ENCODE data around the gene ERMAP. TPM values are rescaled to one million over a fixed set of nuclear protein-coding genes. Genes with fewer than 3 reads are reported as not detected.

ERMAP gene
- total and polyA plus RNA-seq, 2 experiments from 2014 or later = 1.2 to 2.2 TPM

DNA sequence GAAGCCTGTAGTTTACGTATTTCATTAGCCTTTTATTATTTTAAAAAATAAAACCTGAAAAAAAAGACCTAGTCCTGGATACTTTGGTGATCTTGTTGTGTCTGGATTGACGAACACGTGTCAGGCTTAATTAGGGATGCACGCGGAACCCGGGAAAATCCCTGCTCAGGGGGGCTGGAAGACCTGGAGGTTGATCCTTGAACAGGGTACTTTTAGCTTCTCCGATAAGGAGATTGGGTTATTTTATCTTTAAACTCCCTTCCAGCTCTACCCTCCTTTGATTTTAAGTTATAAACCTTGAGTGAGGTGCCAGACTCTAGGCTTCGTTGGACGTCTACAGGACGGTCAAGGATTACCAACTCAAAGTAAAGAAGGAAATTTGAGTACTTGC lies 28.9 kb downstream of the ERMAP start:
- Histone ChIP-seq H3F3A (replicated peaks; ENCODE audit: low read depth) (no peaks in the 10 kb centered on the region), H3K4me2 (peak overlapping the region; percentile 75), H3K36me3 (ENCODE audit: insufficient read depth) (peaks cover 4% of the 10 kb centered on the region; the same call in 1 of the 2 replicates), H3K79me2 (replicated peaks; ENCODE audit: insufficient read depth) (peaks cover 25% of the 10 kb centered on the region), H3K4me1 (ENCODE audit: insufficient read depth) (peaks cover 27% of the 10 kb centered on the region), H2AFZ (peak overlapping the region; percentile 67), H3K9me2 (ENCODE audit: insufficient read depth) (no peaks in the 10 kb centered on the region), H3K4me3 (peak overlapping the region; percentile 63), H3K27me3 (ENCODE audit: insufficient read depth) (no peaks in the 10 kb centered on the region), H4K20me1 (replicated peaks; ENCODE audit: insufficient read depth) (0 out of 2 replicates have a peak, but pooled peaks cover 4% of the 10 kb centered on the region), H3K27ac (ENCODE audit: low read depth) (no peak overlapping the region)
- no peak for TF ChIP-seq POLR2AphosphoS5 (IDR thresholded peaks at IDR 0.05; ENCODE audit: low read depth)
- no peak for TF ChIP-seq CREB1 (CRISPR knock-in tag; IDR thresholded peaks at IDR 0.05; ENCODE audit: low read depth)
- TF ChIP-seq, protein P1, sequence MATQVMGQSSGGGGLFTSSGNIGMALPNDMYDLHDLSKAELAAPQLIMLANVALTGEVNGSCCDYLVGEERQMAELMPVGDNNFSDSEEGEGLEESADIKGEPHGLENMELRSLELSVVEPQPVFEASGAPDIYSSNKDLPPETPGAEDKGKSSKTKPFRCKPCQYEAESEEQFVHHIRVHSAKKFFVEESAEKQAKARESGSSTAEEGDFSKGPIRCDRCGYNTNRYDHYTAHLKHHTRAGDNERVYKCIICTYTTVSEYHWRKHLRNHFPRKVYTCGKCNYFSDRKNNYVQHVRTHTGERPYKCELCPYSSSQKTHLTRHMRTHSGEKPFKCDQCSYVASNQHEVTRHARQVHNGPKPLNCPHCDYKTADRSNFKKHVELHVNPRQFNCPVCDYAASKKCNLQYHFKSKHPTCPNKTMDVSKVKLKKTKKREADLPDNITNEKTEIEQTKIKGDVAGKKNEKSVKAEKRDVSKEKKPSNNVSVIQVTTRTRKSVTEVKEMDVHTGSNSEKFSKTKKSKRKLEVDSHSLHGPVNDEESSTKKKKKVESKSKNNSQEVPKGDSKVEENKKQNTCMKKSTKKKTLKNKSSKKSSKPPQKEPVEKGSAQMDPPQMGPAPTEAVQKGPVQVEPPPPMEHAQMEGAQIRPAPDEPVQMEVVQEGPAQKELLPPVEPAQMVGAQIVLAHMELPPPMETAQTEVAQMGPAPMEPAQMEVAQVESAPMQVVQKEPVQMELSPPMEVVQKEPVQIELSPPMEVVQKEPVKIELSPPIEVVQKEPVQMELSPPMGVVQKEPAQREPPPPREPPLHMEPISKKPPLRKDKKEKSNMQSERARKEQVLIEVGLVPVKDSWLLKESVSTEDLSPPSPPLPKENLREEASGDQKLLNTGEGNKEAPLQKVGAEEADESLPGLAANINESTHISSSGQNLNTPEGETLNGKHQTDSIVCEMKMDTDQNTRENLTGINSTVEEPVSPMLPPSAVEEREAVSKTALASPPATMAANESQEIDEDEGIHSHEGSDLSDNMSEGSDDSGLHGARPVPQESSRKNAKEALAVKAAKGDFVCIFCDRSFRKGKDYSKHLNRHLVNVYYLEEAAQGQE (IDR thresholded peaks at IDR 0.05; ENCODE audit: unreplicated experiment) = no peak
- TF ChIP-seq, protein P2, sequence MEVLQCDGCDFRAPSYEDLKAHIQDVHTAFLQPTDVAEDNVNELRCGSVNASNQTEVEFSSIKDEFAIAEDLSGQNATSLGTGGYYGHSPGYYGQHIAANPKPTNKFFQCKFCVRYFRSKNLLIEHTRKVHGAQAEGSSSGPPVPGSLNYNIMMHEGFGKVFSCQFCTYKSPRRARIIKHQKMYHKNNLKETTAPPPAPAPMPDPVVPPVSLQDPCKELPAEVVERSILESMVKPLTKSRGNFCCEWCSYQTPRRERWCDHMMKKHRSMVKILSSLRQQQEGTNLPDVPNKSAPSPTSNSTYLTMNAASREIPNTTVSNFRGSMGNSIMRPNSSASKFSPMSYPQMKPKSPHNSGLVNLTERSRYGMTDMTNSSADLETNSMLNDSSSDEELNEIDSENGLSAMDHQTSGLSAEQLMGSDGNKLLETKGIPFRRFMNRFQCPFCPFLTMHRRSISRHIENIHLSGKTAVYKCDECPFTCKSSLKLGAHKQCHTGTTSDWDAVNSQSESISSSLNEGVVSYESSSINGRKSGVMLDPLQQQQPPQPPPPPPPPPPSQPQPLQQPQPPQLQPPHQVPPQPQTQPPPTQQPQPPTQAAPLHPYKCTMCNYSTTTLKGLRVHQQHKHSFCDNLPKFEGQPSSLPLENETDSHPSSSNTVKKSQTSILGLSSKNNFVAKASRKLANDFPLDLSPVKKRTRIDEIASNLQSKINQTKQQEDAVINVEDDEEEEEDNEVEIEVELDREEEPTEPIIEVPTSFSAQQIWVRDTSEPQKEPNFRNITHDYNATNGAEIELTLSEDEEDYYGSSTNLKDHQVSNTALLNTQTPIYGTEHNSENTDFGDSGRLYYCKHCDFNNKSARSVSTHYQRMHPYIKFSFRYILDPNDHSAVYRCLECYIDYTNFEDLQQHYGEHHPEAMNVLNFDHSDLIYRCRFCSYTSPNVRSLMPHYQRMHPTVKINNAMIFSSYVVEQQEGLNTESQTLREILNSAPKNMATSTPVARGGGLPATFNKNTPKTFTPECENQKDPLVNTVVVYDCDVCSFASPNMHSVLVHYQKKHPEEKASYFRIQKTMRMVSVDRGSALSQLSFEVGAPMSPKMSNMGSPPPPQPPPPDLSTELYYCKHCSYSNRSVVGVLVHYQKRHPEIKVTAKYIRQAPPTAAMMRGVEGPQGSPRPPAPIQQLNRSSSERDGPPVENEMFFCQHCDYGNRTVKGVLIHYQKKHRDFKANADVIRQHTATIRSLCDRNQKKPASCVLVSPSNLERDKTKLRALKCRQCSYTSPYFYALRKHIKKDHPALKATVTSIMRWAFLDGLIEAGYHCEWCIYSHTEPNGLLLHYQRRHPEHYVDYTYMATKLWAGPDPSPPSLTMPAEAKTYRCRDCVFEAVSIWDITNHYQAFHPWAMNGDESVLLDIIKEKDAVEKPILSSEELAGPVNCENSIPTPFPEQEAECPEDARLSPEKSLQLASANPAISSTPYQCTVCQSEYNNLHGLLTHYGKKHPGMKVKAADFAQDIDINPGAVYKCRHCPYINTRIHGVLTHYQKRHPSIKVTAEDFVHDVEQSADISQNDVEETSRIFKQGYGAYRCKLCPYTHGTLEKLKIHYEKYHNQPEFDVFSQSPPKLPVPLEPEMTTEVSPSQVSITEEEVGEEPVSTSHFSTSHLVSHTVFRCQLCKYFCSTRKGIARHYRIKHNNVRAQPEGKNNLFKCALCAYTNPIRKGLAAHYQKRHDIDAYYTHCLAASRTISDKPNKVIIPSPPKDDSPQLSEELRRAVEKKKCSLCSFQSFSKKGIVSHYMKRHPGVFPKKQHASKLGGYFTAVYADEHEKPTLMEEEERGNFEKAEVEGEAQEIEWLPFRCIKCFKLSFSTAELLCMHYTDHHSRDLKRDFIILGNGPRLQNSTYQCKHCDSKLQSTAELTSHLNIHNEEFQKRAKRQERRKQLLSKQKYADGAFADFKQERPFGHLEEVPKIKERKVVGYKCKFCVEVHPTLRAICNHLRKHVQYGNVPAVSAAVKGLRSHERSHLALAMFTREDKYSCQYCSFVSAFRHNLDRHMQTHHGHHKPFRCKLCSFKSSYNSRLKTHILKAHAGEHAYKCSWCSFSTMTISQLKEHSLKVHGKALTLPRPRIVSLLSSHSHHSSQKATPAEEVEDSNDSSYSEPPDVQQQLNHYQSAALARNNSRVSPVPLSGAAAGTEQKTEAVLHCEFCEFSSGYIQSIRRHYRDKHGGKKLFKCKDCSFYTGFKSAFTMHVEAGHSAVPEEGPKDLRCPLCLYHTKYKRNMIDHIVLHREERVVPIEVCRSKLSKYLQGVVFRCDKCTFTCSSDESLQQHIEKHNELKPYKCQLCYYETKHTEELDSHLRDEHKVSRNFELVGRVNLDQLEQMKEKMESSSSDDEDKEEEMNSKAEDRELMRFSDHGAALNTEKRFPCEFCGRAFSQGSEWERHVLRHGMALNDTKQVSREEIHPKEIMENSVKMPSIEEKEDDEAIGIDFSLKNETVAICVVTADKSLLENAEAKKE (CRISPR knock-in tag; IDR thresholded peaks at IDR 0.05) = no peak
- no peak for TF ChIP-seq ZNF114 (CRISPR knock-in tag; IDR thresholded peaks at IDR 0.05)
- TF ChIP-seq EZH2 (IDR thresholded peaks at IDR 0.05; ENCODE audit: low read depth, unreplicated experiment) = no peak
- TF ChIP-seq, protein P3, sequence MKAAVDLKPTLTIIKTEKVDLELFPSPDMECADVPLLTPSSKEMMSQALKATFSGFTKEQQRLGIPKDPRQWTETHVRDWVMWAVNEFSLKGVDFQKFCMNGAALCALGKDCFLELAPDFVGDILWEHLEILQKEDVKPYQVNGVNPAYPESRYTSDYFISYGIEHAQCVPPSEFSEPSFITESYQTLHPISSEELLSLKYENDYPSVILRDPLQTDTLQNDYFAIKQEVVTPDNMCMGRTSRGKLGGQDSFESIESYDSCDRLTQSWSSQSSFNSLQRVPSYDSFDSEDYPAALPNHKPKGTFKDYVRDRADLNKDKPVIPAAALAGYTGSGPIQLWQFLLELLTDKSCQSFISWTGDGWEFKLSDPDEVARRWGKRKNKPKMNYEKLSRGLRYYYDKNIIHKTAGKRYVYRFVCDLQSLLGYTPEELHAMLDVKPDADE (IDR thresholded peaks at IDR 0.05) = no peak
- TF ChIP-seq, protein P4, sequence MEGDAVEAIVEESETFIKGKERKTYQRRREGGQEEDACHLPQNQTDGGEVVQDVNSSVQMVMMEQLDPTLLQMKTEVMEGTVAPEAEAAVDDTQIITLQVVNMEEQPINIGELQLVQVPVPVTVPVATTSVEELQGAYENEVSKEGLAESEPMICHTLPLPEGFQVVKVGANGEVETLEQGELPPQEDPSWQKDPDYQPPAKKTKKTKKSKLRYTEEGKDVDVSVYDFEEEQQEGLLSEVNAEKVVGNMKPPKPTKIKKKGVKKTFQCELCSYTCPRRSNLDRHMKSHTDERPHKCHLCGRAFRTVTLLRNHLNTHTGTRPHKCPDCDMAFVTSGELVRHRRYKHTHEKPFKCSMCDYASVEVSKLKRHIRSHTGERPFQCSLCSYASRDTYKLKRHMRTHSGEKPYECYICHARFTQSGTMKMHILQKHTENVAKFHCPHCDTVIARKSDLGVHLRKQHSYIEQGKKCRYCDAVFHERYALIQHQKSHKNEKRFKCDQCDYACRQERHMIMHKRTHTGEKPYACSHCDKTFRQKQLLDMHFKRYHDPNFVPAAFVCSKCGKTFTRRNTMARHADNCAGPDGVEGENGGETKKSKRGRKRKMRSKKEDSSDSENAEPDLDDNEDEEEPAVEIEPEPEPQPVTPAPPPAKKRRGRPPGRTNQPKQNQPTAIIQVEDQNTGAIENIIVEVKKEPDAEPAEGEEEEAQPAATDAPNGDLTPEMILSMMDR (conservative IDR thresholded peaks at IDR 0.05; ENCODE audit: low read depth in 2 of 2) = no peak
- no peak for TF ChIP-seq NANOG (IDR thresholded peaks at IDR 0.05; ENCODE audit: borderline replicate concordance)
- H3K9me3 Mint-ChIP-seq = no peaks in the 10 kb centered on the region
- peaks cover 4% of the 10 kb centered on the region for H3K27me3 Mint-ChIP-seq (ENCODE audit: insufficient read depth, low read depth, poor library complexity)
- H3K36me3 Mint-ChIP-seq (ENCODE audit: low read depth) = peaks cover 39% of the 10 kb centered on the region
- DNase-seq (ENCODE audit: low spot score) (peak; percentile 52), ATAC-seq (peak; percentile 9)
- peak overlapping the region; percentile 95 for H3K4me3 Mint-ChIP-seq
- peak overlapping the region; percentile 74; the same call in 1 of the 2 replicates for H3K27ac Mint-ChIP-seq
- peaks cover 20% of the 10 kb centered on the region for H3K4me1 Mint-ChIP-seq

Data from GM23338 (cell line).